GM12874 (cell line): ENCODE measurements around the gene DGKI.

Source experiments
- CTCF ChIP-seq: IDR thresholded peaks from 2 replicates; pipeline ENCODE4 v1.5.1; 2011; ENCODE audit warnings: low read depth, mild to moderate bottlenecking, control low read depth, low read length, moderate library complexity; ENCODE audit not compliant: insufficient read depth

Gene DGKI

GRCh38 chr7:137818036-137818435, 28.7 kb downstream of the DGKI start:
- no peak for TF ChIP-seq CTCF

GRCh38 chr7:137816696-137817320, 30.0 kb downstream of the DGKI start:
- no peak for TF ChIP-seq CTCF

- no peak for TF ChIP-seq CTCF
Observed at GRCh38 chr7:137813541-137813940, 33.2 kb downstream of the DGKI start.

GRCh38 chr7:137810248-137810647, 36.5 kb downstream of the DGKI start:
- TF ChIP-seq CTCF: no peak

GRCh38 chr7:137804836-137805235, 41.9 kb downstream of the DGKI start:
- no peak for TF ChIP-seq CTCF

- TF ChIP-seq CTCF: no peak
Observed at GRCh38 chr7:137801491-137801890, 45.3 kb downstream of the DGKI start.

GRCh38 chr7:137801003-137801402, 45.8 kb downstream of the DGKI start:
- no peak for TF ChIP-seq CTCF
